Suprapubic skin (tissue), 4 donors: ENCODE results near the gene KIAA2012. TPM values are rescaled to one million over a fixed set of nuclear protein-coding genes. Genes with fewer than 3 reads are reported as not detected.

Experiments
- DNase-seq, 2 donors: peaks; one replicate each; pipeline ENCODE4 v3.0.0-alpha.2; 2019; ENCODE audit warnings: low spot score in 2 of 2
- H3K27ac ChIP-seq: fragments of 200-600 bp; sonication (generic); one replicate; pipeline ENCODE4 v1.5.1; 2019
- H3K27me3 ChIP-seq: fragments of 200-600 bp; sonication (generic); one replicate; pipeline ENCODE4 v1.5.1; 2019
- H3K36me3 ChIP-seq: fragments of 200-600 bp; sonication (generic); one replicate; pipeline ENCODE4 v1.5.1; 2019
- H3K4me1 ChIP-seq: fragments of 200-600 bp; sonication (generic); one replicate; pipeline ENCODE4 v1.5.1; 2019
- H3K4me3 ChIP-seq: fragments of 200-600 bp; sonication (generic); one replicate; pipeline ENCODE4 v1.5.1; 2019; ENCODE audit warnings: mild to moderate bottlenecking
- H3K9me3 ChIP-seq: fragments of 200-600 bp; sonication (generic); one replicate; pipeline ENCODE4 v1.5.1; 2019
- CTCF ChIP-seq, 2 donors: fragments of 200-600 bp in 1 of 2; fragments of 450-650 bp in 1 of 2; sonication (generic) in 1 of 2; IDR thresholded peaks; one replicate each; pipeline ENCODE4 v1.5.1; 2016 to 2019; ENCODE audit warnings: antibody characterized with exemption in 2 of 2, mild to moderate bottlenecking in 1 of 2, moderate library complexity in 1 of 2
- EP300 ChIP-seq: sonication (generic); formaldehyde crosslinking; IDR thresholded peaks from one replicate; pipeline ENCODE4 v1.6.1; 2017; ENCODE audit warnings: antibody characterized with exemption
- POLR2A ChIP-seq, 2 donors: fragments of 450-650 bp; IDR thresholded peaks; one replicate each; pipeline ENCODE4 v1.6.1; 2017; ENCODE audit warnings: antibody characterized with exemption in 2 of 2, mild to moderate bottlenecking in 2 of 2, moderate library complexity in 2 of 2
- POLR2AphosphoS5 ChIP-seq, 3 donors: sonication (generic); formaldehyde crosslinking; IDR thresholded peaks; one replicate each; pipeline ENCODE4 v1.6.1; 2017; ENCODE audit warnings: antibody characterized with exemption in 3 of 3
- WGBS: methylation state at CpG from one replicate; pipeline ENCODE4 v1.1.5; 2018; 5-methylcytosine and 5-hydroxymethylcytosine counted together
- total RNA-seq, 4 donors: library from RNA; depleted of rRNA; stranded (reverse); fragments of >200 nt; gene quantifications; one replicate each; pipeline ENCODE4 v1.1.0, GENCODE V29; 2016

KIAA2012 gene
- total RNA-seq, 4 donors from 2014 or later, result 0.16 TPM; not detected in 3

- H3K27me3 ChIP-seq, result no peaks in the 10 kb centered on the region
- no peak for DNase-seq
- TF ChIP-seq CTCF (IDR thresholded peaks at IDR 0.05) (no peak), POLR2AphosphoS5 (IDR thresholded peaks at IDR 0.05) (no peak), POLR2A (IDR thresholded peaks at IDR 0.05) (no peak)
- 51% methylated on average over 19 of the region's 19 CpGs for WGBS
- H3K9me3 ChIP-seq, result no peaks in the 10 kb centered on the region
- no peaks in the 10 kb centered on the region for H3K4me1 ChIP-seq
- H3K36me3 ChIP-seq, result no peaks in the 10 kb centered on the region
- H3K4me3 ChIP-seq, result no peak overlapping the region
- H3K27ac ChIP-seq, result no peak overlapping the region
Measured at GRCh38 chr2:202122980-202123720, 50.1 kb downstream of the KIAA2012 start.

- Histone ChIP-seq H3K4me1 (no peaks in the 10 kb centered on the region), H3K27me3 (no peaks in the 10 kb centered on the region), H3K4me3 (no peak overlapping the region), H3K9me3 (no peaks in the 10 kb centered on the region), H3K36me3 (no peaks in the 10 kb centered on the region), H3K27ac (no peak overlapping the region)
- no peak for TF ChIP-seq EP300
- no peak for TF ChIP-seq CTCF (IDR thresholded peaks at IDR 0.05)
- no peak for TF ChIP-seq POLR2AphosphoS5 (IDR thresholded peaks at IDR 0.05)
- TF ChIP-seq POLR2A (IDR thresholded peaks at IDR 0.05), result no peak
- DNase-seq, result no peak
- 74% methylated on average over 2 of the region's 2 CpGs for WGBS
Measured at GRCh38 chr2:202124286-202124685, 51.2 kb downstream of the KIAA2012 start.

- no peaks in the 10 kb centered on the region for H3K36me3 ChIP-seq
- H3K27ac ChIP-seq, result no peak overlapping the region
- TF ChIP-seq EP300, result no peak
- TF ChIP-seq CTCF (IDR thresholded peaks at IDR 0.05), result no peak
- no peak for TF ChIP-seq POLR2A (IDR thresholded peaks at IDR 0.05)
- TF ChIP-seq POLR2AphosphoS5 (IDR thresholded peaks at IDR 0.05), result no peak
- no peaks in the 10 kb centered on the region for H3K4me1 ChIP-seq
- no peaks in the 10 kb centered on the region for H3K9me3 ChIP-seq
- 77% methylated on average over 3 of the region's 3 CpGs for WGBS
- DNase-seq, result no peak
- no peak overlapping the region for H3K4me3 ChIP-seq
- no peaks in the 10 kb centered on the region for H3K27me3 ChIP-seq
Measured at GRCh38 chr2:202127687-202128331, 54.8 kb downstream of the KIAA2012 start.

DNA sequence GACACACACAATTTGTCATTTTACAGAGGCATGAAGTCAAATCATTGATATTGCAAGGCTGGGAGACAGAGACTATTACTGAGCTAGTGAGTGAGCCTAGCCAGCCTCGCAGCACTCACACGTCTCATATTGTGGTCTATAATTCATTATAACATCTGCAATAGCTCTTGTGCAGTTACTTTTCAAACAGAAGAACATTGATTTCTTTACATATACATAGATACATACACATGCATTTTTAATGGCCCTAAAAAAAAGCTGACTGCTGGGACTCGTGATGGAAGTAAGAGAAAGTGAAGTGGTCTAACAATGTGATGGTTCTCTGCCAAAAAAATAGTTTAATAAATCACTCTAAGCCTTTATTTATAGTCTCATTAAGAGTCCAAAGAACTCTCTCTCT, 56.8 kb downstream of the KIAA2012 start:
- TF ChIP-seq EP300 (no peak), POLR2AphosphoS5 (IDR thresholded peaks at IDR 0.05) (no peak), CTCF (IDR thresholded peaks at IDR 0.05) (no peak), POLR2A (IDR thresholded peaks at IDR 0.05) (no peak)
- no peak overlapping the region for H3K4me3 ChIP-seq
- DNase-seq, result no peak
- H3K4me1 ChIP-seq, result no peaks in the 10 kb centered on the region
- H3K27me3 ChIP-seq, result no peaks in the 10 kb centered on the region
- no peak overlapping the region for H3K27ac ChIP-seq
- WGBS, result 61% methylated on average over 3 of the region's 3 CpGs
- H3K36me3 ChIP-seq, result no peaks in the 10 kb centered on the region
- no peaks in the 10 kb centered on the region for H3K9me3 ChIP-seq

GRCh38 chr2:202133200-202133908, 60.3 kb downstream of the KIAA2012 start:
- TF ChIP-seq CTCF (IDR thresholded peaks at IDR 0.05) (no peak), EP300 (no peak), POLR2A (IDR thresholded peaks at IDR 0.05) (no peak), POLR2AphosphoS5 (IDR thresholded peaks at IDR 0.05) (no peak)
- 85% methylated on average over 5 of the region's 5 CpGs for WGBS
- H3K36me3 ChIP-seq, result no peaks in the 10 kb centered on the region
- no peaks in the 10 kb centered on the region for H3K9me3 ChIP-seq
- no peaks in the 10 kb centered on the region for H3K27me3 ChIP-seq
- H3K4me3 ChIP-seq, result no peak overlapping the region
- peaks cover 4% of the 10 kb centered on the region for H3K4me1 ChIP-seq
- H3K27ac ChIP-seq, result no peak overlapping the region
- no peak for DNase-seq
